Right lung (tissue), 10 donors: ENCODE data around the gene CASQ1. TPM values are rescaled to one million over a fixed set of nuclear protein-coding genes. Genes with fewer than 3 reads are reported as not detected.

Experiments used
- DNase-seq, 2 donors: peaks; one replicate each; pipeline ENCODE4 v3.0.0-alpha.2; 2013
- long read RNA-seq, 8 donors: transcript quantifications; one replicate each; lab custom pipeline, GENCODE V29; 2026
- polyA plus RNA-seq, 5 donors: library from polyadenylated mRNA; unstranded; fragments of 120-200 nt; gene quantifications; one replicate each; pipeline versions ENCODE4 v1.2.1 to v1.2.3, GENCODE V29; 2013; ENCODE audit warnings: inconsistent platforms in 1 of 5, low replicate concordance in 1 of 5; ENCODE audit not compliant: insufficient read length in 5 of 5, insufficient read depth in 1 of 5

The CASQ1 gene
- 10 to 100 TPM in 1 of 5 donors, 1 to 10 TPM in 1, under 1 TPM in 3; 0.31 to 33.0 (median 0.59) TPM for polyA plus RNA-seq
- long read RNA-seq, donor 1 = 0 reads
- long read RNA-seq, donor 2 = 0 reads
- long read RNA-seq, donor 3 = 0 reads
- long read RNA-seq, donor 4 = 0 reads
- long read RNA-seq, donor 5, partial matches to known transcripts = 0 of 1 reads
- long read RNA-seq, donor 5, other reads (novel, unspliced or antisense) = 0 of 1 reads
- long read RNA-seq, donor 6, partial matches to known transcripts = 0 of 2 reads
- long read RNA-seq, donor 6, other reads (novel, unspliced or antisense) = 0 of 2 reads
- long read RNA-seq, donor 7, partial matches to known transcripts = 0 of 4 reads
- long read RNA-seq, donor 7, other reads (novel, unspliced or antisense) = 0 of 4 reads
- long read RNA-seq, donor 8 = 0 reads

GRCh38 chr1:160189649-160190625 is at the start of gene CASQ1:
Gene CASQ1 (plus strand): TSS chr1:160190575. CDS start chr1:160190752, 177 bp downstream.
- DNase-seq = peak in 1 of 2 donors; percentile 43

GRCh38 chr1:160143695-160144094 is 46.7 kb upstream of the CASQ1 start:
- DNase-seq = no peak

GRCh38 chr1:160144921-160145320 is 45.5 kb upstream of the CASQ1 start:
- no peak for DNase-seq

GRCh38 chr1:160146107-160146506 is 44.3 kb upstream of the CASQ1 start:
- DNase-seq = no peak

- DNase-seq = no peak
Observed at GRCh38 chr1:160148121-160148520, 42.3 kb upstream of the CASQ1 start.

GRCh38 chr1:160149233-160149632 is 41.1 kb upstream of the CASQ1 start:
- no peak for DNase-seq

GRCh38 chr1:160149716-160150115 is 40.7 kb upstream of the CASQ1 start:
- no peak for DNase-seq

- no peak for DNase-seq
Observed at GRCh38 chr1:160151303-160151702, 39.1 kb upstream of the CASQ1 start, which contains the start of gene ATP1A4. Gene ATP1A4 (plus strand): TSS chr1:160151603. CDS start chr1:160152041, 438 bp downstream.

GRCh38 chr1:160154790-160155189 is 35.6 kb upstream of the CASQ1 start:
- no peak for DNase-seq

- no peak for DNase-seq
Observed at GRCh38 chr1:160156361-160156760, 34.0 kb upstream of the CASQ1 start.

GRCh38 chr1:160157174-160157573 is 33.2 kb upstream of the CASQ1 start:
- no peak for DNase-seq

- no peak for DNase-seq
Observed at GRCh38 chr1:160158031-160158430, 32.3 kb upstream of the CASQ1 start.

- no peak for DNase-seq
Observed at GRCh38 chr1:160158534-160158933, 31.8 kb upstream of the CASQ1 start.

GRCh38 chr1:160159846-160160245 is 30.5 kb upstream of the CASQ1 start:
- DNase-seq = peak; percentile 32 to 33

- peak in 1 of 2 donors; percentile 27 for DNase-seq
Observed at GRCh38 chr1:160161965-160162705, 28.2 kb upstream of the CASQ1 start.

- DNase-seq = no peak
Observed at GRCh38 chr1:160162931-160163330, 27.4 kb upstream of the CASQ1 start.

- no peak for DNase-seq
Observed at GRCh38 chr1:160163615-160164014, 26.8 kb upstream of the CASQ1 start.

- DNase-seq = no peak
Observed at GRCh38 chr1:160164121-160164520, 26.3 kb upstream of the CASQ1 start.

GRCh38 chr1:160166166-160166868 is 24.1 kb upstream of the CASQ1 start:
- no peak for DNase-seq

- no peak for DNase-seq
Observed at GRCh38 chr1:160167056-160167455, 23.3 kb upstream of the CASQ1 start.

- DNase-seq = no peak
Observed at GRCh38 chr1:160167580-160167979, 22.8 kb upstream of the CASQ1 start.
